Ishikawa (cell line): ENCODE results near the gene ILK.

ENCODE experiments used
- CEBPB ChIP-seq: IDR thresholded peaks from 2 replicates; pipeline ENCODE4 v1.6.1; 2012
- EGR1 ChIP-seq: IDR thresholded peaks from 2 replicates; pipeline ENCODE4 v1.6.1; 2012
- EP300 ChIP-seq: IDR thresholded peaks from 2 replicates; pipeline ENCODE4 v1.6.1; 2012; ENCODE audit warnings: borderline replicate concordance
- FOXM1 ChIP-seq: IDR thresholded peaks from 2 replicates; pipeline ENCODE4 v1.6.1; 2012; ENCODE audit warnings: low read depth, borderline replicate concordance
- RAD21 ChIP-seq: IDR thresholded peaks from 2 replicates; pipeline ENCODE4 v1.6.1; 2012; ENCODE audit warnings: low read depth
- TAF1 ChIP-seq: IDR thresholded peaks from 2 replicates; pipeline ENCODE4 v1.6.1; 2012; ENCODE audit warnings: low read depth, mild to moderate bottlenecking
- TEAD4 ChIP-seq: IDR thresholded peaks from 2 replicates; pipeline ENCODE4 v1.6.1; 2012
- YY1 ChIP-seq: IDR thresholded peaks from 2 replicates; pipeline ENCODE4 v1.6.1; 2012; ENCODE audit warnings: low read depth
- ZBTB7A ChIP-seq: IDR thresholded peaks from 2 replicates; pipeline ENCODE4 v1.6.1; 2012; ENCODE audit warnings: low read depth
- TF ChIP-seq, protein P1 (sequence below): IDR thresholded peaks from 2 replicates; pipeline ENCODE4 v1.6.1; 2012; ENCODE audit warnings: low read depth, mild to moderate bottlenecking
- TF ChIP-seq, protein P2 (sequence below): IDR thresholded peaks from 2 replicates; pipeline ENCODE4 v1.6.1; 2012

DNA sequence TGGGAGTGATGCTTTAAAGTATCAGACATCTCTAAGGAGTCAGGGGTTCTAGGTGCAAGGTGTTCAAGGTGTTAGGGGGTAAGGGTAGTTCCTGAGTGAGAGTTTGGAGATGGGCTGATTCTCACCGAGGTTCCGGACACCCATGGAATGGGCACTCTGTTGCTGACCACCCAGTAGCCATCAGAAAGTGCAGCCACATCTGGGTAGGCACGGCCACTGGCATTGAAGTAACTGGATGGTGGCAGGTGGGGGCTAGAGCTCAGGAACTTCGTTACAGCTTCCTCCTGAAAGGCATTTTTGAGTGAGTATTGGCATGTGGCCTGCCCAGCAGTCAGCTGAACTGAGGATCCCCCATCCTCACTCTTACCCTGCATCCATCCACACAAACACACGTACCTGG is 11.5 kb downstream of the ILK start:
- TF ChIP-seq, protein P1, sequence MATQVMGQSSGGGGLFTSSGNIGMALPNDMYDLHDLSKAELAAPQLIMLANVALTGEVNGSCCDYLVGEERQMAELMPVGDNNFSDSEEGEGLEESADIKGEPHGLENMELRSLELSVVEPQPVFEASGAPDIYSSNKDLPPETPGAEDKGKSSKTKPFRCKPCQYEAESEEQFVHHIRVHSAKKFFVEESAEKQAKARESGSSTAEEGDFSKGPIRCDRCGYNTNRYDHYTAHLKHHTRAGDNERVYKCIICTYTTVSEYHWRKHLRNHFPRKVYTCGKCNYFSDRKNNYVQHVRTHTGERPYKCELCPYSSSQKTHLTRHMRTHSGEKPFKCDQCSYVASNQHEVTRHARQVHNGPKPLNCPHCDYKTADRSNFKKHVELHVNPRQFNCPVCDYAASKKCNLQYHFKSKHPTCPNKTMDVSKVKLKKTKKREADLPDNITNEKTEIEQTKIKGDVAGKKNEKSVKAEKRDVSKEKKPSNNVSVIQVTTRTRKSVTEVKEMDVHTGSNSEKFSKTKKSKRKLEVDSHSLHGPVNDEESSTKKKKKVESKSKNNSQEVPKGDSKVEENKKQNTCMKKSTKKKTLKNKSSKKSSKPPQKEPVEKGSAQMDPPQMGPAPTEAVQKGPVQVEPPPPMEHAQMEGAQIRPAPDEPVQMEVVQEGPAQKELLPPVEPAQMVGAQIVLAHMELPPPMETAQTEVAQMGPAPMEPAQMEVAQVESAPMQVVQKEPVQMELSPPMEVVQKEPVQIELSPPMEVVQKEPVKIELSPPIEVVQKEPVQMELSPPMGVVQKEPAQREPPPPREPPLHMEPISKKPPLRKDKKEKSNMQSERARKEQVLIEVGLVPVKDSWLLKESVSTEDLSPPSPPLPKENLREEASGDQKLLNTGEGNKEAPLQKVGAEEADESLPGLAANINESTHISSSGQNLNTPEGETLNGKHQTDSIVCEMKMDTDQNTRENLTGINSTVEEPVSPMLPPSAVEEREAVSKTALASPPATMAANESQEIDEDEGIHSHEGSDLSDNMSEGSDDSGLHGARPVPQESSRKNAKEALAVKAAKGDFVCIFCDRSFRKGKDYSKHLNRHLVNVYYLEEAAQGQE = no peak
- TF ChIP-seq EP300 (no peak), YY1 (no peak), EGR1 (no peak), TAF1 (no peak), TEAD4 (no peak), RAD21 (no peak), FOXM1 (no peak), ZBTB7A (no peak), CEBPB (no peak)
- TF ChIP-seq, protein P2, sequence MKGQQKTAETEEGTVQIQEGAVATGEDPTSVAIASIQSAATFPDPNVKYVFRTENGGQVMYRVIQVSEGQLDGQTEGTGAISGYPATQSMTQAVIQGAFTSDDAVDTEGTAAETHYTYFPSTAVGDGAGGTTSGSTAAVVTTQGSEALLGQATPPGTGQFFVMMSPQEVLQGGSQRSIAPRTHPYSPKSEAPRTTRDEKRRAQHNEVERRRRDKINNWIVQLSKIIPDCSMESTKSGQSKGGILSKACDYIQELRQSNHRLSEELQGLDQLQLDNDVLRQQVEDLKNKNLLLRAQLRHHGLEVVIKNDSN = no peak
